Testis (tissue), 3 donors: ENCODE measurements around the gene VWC2. TPM values are rescaled to one million over a fixed set of nuclear protein-coding genes. Genes with fewer than 3 reads are reported as not detected.

ENCODE experiments used
- DNase-seq: peaks from one replicate; pipeline ENCODE4 v3.0.0-alpha.2; 2019
- H3K27ac ChIP-seq, 2 donors: fragments of 200-600 bp; sonication (generic); one replicate each; pipeline ENCODE4 v1.5.1; 2019
- H3K27me3 ChIP-seq: fragments of 200-600 bp; sonication (generic); one replicate; pipeline ENCODE4 v1.5.1; 2019
- H3K36me3 ChIP-seq: fragments of 200-600 bp; sonication (generic); one replicate; pipeline ENCODE4 v1.5.1; 2017; ENCODE audit warnings: low read depth; ENCODE audit errors: missing control alignments
- H3K4me1 ChIP-seq: fragments of 200-600 bp; sonication (generic); one replicate; pipeline ENCODE4 v1.5.1; 2019
- H3K4me3 ChIP-seq, 2 donors: fragments of 200-600 bp; sonication (generic); one replicate each; pipeline ENCODE4 v1.5.1; 2017 to 2019
- H3K9me3 ChIP-seq: fragments of 200-600 bp; sonication (generic); one replicate; pipeline ENCODE4 v1.5.1; 2017
- POLR2A ChIP-seq: fragments of 450-650 bp; IDR thresholded peaks from one replicate; pipeline ENCODE4 v1.6.1; 2017; ENCODE audit warnings: antibody characterized with exemption, mild to moderate bottlenecking, moderate library complexity
- WGBS, 2 donors: methylation state at CpG; one replicate each; pipeline ENCODE4 v1.1.5; 2018; 5-methylcytosine and 5-hydroxymethylcytosine counted together
- intact Hi-C: fragments of 100-400 bp; cut with DNase I; formaldehyde crosslinking; loops from one replicate; pipeline ENCODE4 v1.15.1; 2023; ENCODE audit warnings: low total_unique reads
- polyA plus RNA-seq: library from polyadenylated mRNA; stranded (reverse); fragments of 350-450 nt; fragmentation: Illumina TruSeq; extraction: RNeasy Lipid Tissue Mini Kit (QIAGEN cat#74804); gene quantifications from one replicate; pipeline ENCODE4 v1.2.3, GENCODE V29; 2014; ENCODE audit warnings: low read depth, low replicate concordance; ENCODE audit not compliant: insufficient read depth
- total RNA-seq, 2 donors: library from RNA; depleted of rRNA; stranded (reverse); fragments of >200 nt; gene quantifications; one replicate each; pipeline ENCODE4 v1.2.3, GENCODE V29; 2016
- TF ChIP-seq, protein P1 (sequence below), 3 experiments: fragments of 450-650 bp in 2 of 3; fragments of 200-600 bp in 1 of 3; sonication (generic) in 1 of 3; IDR thresholded peaks; one replicate each; pipeline ENCODE4 v1.5.1; 2016 to 2019; ENCODE audit warnings: antibody characterized with exemption in 3 of 3, mild to moderate bottlenecking in 2 of 3, moderate library complexity in 1 of 3

The VWC2 gene
- total and polyA plus RNA-seq, 3 donors from 2014 or later, result 0.08 to 0.31 (median 0.19) TPM

DNA sequence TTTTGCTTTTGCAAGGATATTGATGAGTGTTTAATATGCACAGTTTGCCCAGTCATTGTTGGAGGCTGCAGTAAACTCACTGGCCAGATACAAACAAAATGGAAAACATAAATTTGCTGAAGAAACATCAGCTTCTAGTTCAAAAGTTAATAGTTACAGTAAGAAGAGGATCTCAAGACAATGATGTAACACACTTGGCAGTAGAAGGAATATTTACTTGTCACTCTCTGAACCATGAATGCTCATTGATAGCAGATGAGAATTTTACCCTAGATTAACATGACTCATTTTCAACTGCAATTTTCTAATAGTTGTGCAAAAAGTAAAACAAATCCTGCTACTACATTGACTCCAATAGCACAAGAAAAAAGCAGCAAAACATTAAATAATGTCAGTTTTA lies 47.7 kb downstream of the VWC2 start:
- H3K27me3 ChIP-seq, result no peaks in the 10 kb centered on the region
- intact Hi-C loops, result no loop called here
- no peaks in the 10 kb centered on the region for H3K36me3 ChIP-seq
- DNase-seq, result no peak
- H3K4me3 ChIP-seq, result no peak overlapping the region
- H3K4me1 ChIP-seq, result no peaks in the 10 kb centered on the region
- no peak overlapping the region for H3K27ac ChIP-seq
- TF ChIP-seq, protein P1, sequence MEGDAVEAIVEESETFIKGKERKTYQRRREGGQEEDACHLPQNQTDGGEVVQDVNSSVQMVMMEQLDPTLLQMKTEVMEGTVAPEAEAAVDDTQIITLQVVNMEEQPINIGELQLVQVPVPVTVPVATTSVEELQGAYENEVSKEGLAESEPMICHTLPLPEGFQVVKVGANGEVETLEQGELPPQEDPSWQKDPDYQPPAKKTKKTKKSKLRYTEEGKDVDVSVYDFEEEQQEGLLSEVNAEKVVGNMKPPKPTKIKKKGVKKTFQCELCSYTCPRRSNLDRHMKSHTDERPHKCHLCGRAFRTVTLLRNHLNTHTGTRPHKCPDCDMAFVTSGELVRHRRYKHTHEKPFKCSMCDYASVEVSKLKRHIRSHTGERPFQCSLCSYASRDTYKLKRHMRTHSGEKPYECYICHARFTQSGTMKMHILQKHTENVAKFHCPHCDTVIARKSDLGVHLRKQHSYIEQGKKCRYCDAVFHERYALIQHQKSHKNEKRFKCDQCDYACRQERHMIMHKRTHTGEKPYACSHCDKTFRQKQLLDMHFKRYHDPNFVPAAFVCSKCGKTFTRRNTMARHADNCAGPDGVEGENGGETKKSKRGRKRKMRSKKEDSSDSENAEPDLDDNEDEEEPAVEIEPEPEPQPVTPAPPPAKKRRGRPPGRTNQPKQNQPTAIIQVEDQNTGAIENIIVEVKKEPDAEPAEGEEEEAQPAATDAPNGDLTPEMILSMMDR (IDR thresholded peaks at IDR 0.05), result no peak
- no peak for TF ChIP-seq POLR2A
- no peaks in the 10 kb centered on the region for H3K9me3 ChIP-seq

DNA sequence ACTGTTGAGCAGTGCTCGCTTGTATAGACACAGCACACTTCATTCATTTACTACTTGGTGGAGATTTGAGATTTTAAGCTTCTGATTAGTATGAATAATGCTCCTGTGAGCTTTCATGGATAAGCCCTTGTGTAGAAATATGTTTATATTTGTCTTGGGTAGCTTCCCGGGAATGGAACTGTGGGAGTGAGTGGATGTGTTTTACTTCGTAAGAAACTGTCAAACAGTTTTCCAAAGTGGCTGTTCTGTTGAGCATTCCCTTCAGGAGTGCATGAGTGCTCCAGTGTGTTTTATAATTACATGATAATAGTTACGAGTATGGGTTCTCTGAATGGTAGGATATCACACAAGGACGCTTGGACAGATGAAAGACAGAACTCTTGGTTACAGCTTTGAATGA lies 49.4 kb downstream of the VWC2 start:
- intact Hi-C loops, result no loop called here
- Histone ChIP-seq H3K36me3 (no peaks in the 10 kb centered on the region), H3K4me3 (no peak overlapping the region), H3K27me3 (no peaks in the 10 kb centered on the region), H3K4me1 (no peaks in the 10 kb centered on the region), H3K27ac (no peak overlapping the region), H3K9me3 (no peaks in the 10 kb centered on the region)
- no peak for TF ChIP-seq POLR2A
- TF ChIP-seq, protein P1 (IDR thresholded peaks at IDR 0.05), result no peak
- 43 to 52% methylated on average over 5 of the region's 5 CpGs for WGBS, 2 donors
- DNase-seq, result no peak

DNA sequence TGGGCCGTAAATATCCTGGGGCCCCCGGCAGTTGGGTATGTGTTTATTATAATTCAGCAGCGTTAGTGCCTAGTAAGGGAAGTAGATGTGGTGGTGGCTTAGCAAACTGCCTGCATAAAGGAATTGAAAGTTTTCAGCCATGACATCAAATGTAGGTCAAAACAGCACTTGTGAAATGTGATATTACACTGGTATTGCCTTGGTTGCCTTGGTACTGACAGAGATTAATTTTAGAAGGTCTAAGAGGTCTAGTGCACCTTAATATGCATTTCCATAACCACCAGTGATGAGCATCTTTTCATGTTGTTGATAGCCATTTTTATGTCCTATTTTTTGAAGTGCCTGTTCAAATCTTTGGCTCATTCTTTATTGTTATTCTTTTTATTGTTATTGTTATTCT lies 50.1 kb downstream of the VWC2 start:
- no peaks in the 10 kb centered on the region for H3K4me1 ChIP-seq
- DNase-seq, result no peak
- no peak for TF ChIP-seq POLR2A
- TF ChIP-seq, protein P1 (IDR thresholded peaks at IDR 0.05), result no peak
- 93 to 94% methylated on average over 3 of the region's 3 CpGs for WGBS, 2 donors
- no peaks in the 10 kb centered on the region for H3K9me3 ChIP-seq
- no peak overlapping the region for H3K4me3 ChIP-seq
- intact Hi-C loops, result no loop called here
- no peak overlapping the region for H3K27ac ChIP-seq
- H3K36me3 ChIP-seq, result no peaks in the 10 kb centered on the region
- no peaks in the 10 kb centered on the region for H3K27me3 ChIP-seq

DNA sequence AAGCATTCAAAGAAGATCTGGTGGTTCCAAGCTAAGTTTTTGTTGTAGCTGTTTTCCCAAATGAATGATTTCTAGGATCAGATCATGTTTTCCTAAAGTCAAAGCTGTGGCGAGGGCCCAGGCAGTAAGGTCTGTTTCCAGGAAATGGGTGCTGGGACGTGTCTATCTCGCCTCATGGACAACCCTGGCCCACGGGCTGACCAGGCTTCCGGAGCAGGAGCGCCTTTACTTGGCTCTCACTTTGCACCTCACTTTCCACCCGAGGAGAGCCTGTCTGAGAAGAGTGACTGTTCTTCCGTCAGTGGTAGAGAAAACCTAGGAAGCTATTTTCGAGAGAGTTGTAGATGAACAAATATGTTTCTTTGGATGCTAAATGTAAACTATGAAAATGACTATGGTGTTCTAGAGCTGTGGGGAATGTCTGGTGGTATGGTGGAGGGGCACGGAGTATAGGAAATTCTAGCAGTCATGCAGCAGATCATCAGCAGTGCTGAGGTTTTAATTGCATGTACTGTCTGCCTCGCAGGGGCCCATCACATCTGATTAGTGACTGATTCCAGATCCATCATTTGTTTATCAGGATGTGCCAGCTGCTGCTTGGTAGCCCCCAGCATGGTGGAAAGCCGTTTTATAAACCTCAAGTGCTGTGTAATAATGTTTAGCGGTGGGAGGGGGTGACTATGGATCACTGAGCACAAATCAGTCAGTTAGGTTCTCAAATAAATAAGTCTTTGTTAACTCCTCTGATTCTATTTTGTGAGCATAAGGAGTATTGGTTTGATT lies 66.6 kb downstream of the VWC2 start:
- Histone ChIP-seq H3K4me3 (no peak overlapping the region), H3K36me3 (no peaks in the 10 kb centered on the region), H3K9me3 (no peaks in the 10 kb centered on the region), H3K27ac (no peak overlapping the region), H3K27me3 (no peaks in the 10 kb centered on the region), H3K4me1 (no peaks in the 10 kb centered on the region)
- intact Hi-C loops, result no loop called here
- 88 to 90% methylated on average over 13 of the region's 13 CpGs for WGBS, 2 donors
- no peak for TF ChIP-seq POLR2A
- TF ChIP-seq, protein P1 (IDR thresholded peaks at IDR 0.05), result no peak
- DNase-seq, result no peak
